ENCODE results near the gene PXMP2.
A peak's percentile ranks its signal among the peaks of the same experiment; 100 is the strongest.

Gene PXMP2

DNA sequence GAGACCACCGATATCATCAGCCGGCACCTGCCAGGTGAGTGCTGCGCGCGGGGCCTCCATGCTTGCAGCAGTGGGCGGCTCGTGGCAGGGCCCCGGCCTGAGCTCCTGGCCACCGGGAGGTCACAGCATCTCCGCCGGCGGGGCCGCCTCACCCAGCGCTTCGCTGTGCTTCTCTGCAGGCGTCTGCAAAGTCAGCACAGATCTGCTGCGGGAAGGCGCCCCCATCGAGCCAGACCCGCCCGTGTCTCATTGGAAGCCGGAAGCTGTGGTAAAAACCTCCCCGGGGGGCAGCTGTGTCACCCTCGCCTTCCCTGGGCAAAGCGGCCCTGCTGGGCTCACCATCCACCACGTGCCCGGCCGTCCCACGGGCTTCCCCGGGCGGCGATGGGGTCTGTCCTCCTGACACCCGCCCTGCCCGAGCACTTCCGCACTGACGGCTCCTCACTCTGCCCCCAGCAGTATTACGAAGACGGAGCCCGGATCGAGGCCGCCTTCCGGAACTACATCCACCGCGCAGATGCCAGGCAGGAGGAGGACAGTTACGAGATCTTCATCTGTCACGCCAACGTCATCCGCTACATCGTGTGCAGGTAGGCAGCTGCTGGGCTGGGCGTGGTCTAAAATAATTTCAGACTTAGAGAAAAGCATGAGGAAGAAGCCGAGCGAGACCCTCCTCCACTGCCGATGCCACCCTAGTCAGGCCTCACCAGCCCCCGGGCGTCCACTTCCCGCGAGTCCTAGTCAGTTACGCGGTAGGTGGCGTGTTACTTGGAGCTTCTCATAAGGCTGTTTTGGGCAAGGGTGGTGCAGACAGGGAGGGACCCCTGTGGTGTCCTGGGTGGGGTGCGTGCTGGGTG lies 30.4 kb downstream of the PXMP2 start:
- CTCF ChIA-PET, result no interaction called here
- H3K4me3 Mint-ChIP-seq, result no peak overlapping the region
- peaks cover 37% of the 10 kb centered on the region for H3K36me3 Mint-ChIP-seq
- no peaks in the 10 kb centered on the region for H3K27me3 Mint-ChIP-seq
- H3K27ac Mint-ChIP-seq, result peak overlapping the region; percentile 19
- DNase-seq, result no peak
- H3K4me1 Mint-ChIP-seq, result peaks cover 8% of the 10 kb centered on the region
- no peaks in the 10 kb centered on the region for H3K9me3 Mint-ChIP-seq

DNA sequence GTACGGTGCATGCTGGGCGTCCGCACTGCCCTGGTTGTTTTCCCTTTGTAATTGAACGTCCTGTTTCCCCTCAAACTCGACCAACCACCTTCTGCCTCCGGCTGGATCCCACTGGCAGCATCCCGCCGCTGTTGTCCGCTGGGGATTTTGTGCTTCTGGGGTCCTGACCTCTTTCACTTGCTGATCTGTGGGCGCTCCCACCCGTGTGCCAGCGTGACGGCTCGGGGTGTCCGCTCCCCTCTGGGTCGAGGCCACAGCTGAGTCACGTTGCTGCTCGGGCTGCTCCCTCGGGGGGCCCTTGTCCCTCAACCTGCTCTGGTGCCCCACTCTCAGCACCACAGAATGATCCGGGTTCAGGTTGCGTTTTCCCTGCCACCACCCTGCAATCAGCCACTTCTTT lies 31.3 kb downstream of the PXMP2 start:
- H3K9me3 Mint-ChIP-seq, result no peaks in the 10 kb centered on the region
- CTCF ChIA-PET, result no interaction called here
- no peaks in the 10 kb centered on the region for H3K4me1 Mint-ChIP-seq
- no peak overlapping the region for H3K27ac Mint-ChIP-seq
- H3K36me3 Mint-ChIP-seq, result peaks cover 39% of the 10 kb centered on the region
- H3K4me3 Mint-ChIP-seq, result no peak overlapping the region
- no peaks in the 10 kb centered on the region for H3K27me3 Mint-ChIP-seq
- no peak for DNase-seq

DNA sequence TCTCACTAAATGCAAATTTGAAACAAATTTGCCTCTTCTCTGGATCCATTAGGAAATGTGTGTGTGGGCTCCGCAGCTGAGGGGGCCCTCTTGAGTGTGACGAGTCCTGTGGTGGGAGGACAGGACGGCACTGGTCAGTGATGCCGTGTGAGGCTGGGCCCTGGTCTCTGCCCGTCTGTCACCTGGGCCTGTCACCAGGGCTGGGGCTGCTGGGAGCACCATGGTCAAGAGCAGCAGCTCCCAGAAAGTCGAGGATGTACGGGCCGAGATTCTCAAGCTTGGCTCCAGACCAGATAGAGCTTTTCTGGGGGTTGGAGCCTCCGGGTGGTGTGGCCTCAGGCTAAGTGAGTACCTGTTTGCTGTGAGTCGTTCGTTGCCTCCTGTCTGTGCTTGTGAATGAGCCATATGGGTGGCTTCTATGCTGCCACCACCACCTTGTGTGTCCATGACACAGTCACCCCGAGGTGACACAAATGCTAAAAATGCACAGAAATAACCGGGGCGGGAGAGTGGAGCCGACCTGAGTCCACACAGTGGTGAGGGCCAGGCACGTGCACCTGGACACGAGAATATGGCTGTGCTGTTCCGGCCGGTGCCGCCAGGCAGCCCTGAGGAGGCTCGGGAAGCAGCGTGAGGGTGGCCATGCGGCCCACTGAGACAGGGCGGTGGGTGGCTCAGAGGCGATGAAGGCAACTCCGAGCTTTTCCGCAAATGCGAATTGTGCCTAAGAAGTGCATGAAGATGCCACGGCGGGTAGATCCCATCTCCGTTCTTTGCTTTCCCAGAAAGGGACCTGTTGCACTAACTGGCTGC lies 32.0 kb downstream of the PXMP2 start:
- Mint-ChIP-seq H3K27me3 (no peaks in the 10 kb centered on the region), H3K36me3 (peaks cover 43% of the 10 kb centered on the region), H3K4me1 (no peaks in the 10 kb centered on the region), H3K27ac (no peak overlapping the region), H3K9me3 (no peaks in the 10 kb centered on the region), H3K4me3 (no peak overlapping the region)
- CTCF ChIA-PET, result no interaction called here
- no peak for DNase-seq

DNA sequence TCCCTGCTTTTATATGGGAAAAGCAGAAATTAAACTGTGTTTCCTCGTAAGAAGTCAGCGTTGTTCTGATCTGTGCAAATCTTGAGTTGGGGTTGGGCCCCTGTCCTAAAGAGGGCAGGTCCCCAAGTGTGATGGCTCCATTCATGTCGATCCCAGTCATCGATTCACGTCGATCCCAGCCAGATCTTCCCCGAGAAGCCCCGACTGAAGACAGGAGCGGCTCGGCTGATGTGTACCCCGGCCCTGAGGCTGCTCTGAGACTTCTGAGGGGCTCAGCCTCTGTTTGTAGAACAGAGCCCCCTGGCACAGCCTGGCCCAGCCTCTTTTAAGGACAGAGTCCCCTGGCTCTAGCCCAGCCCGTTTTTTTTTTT lies 32.6 kb downstream of the PXMP2 start:
- H3K27ac Mint-ChIP-seq, result no peak overlapping the region
- H3K9me3 Mint-ChIP-seq, result no peaks in the 10 kb centered on the region
- no peak overlapping the region for H3K4me3 Mint-ChIP-seq
- CTCF ChIA-PET, result no interaction called here
- H3K4me1 Mint-ChIP-seq, result no peaks in the 10 kb centered on the region
- H3K27me3 Mint-ChIP-seq, result no peaks in the 10 kb centered on the region
- no peak for DNase-seq
- peaks cover 40% of the 10 kb centered on the region for H3K36me3 Mint-ChIP-seq

DNA sequence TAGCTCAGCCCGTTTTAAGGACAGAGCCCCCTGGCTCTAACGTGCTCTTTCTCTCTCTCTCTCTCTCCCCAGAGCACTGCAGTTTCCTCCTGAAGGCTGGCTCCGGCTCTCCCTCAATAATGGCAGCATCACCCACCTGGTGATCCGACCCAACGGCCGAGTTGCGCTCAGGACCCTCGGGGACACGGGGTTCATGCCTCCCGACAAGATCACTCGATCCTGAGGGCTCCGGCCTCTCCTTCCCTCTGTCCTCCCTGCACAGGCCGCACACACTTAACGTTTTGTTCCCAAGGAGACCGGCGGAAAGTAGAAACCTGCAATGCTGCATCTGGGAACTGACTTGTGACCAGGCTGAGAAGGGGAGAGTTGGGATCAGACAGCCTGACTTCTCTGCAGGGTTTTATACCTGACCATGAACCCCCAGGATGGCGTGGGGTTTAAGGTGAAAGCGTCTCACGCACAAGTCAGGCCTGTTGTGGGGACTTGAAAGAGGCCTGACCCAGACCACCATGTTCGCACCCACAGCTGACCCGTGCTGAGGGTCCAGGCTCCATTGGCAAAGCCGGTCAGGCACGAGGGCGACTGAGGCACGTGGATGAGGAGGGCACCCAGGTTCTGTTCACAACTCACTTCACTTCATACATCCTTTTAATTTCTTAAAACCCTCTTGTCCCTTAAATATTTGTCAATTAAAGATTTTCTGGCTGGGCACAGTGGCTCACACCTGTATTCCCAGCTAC lies 33.4 kb downstream of the PXMP2 start:
- Mint-ChIP-seq H3K4me3 (no peak overlapping the region), H3K27ac (no peak overlapping the region), H3K36me3 (peaks cover 47% of the 10 kb centered on the region), H3K4me1 (no peaks in the 10 kb centered on the region), H3K9me3 (no peaks in the 10 kb centered on the region), H3K27me3 (no peaks in the 10 kb centered on the region)
- DNase-seq, result no peak
- CTCF ChIA-PET, result no interaction called here

DNA sequence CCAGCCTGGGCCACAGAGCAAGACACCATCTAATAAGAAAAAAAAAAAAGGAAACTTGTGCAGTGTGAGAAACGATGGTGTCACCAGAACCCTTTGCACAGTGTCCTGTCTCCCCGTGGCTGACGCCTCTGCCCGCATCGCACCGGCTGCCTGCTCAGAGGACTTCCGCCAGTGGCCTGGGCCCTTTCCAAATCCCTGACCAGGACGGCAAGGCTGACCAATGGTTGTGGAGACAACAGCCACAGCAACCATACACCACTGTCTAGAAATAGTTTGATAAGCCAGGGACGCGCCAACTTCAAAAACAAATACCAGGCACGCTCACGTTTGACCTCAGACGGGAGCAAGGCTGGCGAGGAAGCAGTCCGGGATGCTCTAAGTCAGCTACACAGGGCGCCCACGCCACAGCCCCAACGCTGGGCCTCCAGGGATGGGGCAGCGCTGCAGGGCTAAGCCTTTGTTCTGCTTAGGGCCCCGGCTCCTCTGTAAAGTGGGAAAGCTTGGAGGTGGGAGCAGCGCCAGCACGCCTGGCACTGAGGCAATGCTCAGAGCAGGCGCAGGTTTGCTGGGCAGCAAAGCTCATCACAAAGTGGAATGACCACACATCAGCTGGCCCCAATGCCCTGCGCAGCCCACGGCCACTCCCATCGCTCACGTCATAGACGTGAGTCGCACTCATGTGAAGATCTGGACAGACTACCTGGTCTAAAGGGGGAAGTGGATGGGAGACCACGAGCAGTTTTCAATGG lies 35.8 kb downstream of the PXMP2 start:
- no peak overlapping the region for H3K27ac Mint-ChIP-seq
- H3K36me3 Mint-ChIP-seq, result peaks cover 55% of the 10 kb centered on the region
- CTCF ChIA-PET, result no interaction called here
- no peaks in the 10 kb centered on the region for H3K4me1 Mint-ChIP-seq
- H3K9me3 Mint-ChIP-seq, result no peaks in the 10 kb centered on the region
- no peak for DNase-seq
- H3K4me3 Mint-ChIP-seq, result no peak overlapping the region
- no peaks in the 10 kb centered on the region for H3K27me3 Mint-ChIP-seq

DNA sequence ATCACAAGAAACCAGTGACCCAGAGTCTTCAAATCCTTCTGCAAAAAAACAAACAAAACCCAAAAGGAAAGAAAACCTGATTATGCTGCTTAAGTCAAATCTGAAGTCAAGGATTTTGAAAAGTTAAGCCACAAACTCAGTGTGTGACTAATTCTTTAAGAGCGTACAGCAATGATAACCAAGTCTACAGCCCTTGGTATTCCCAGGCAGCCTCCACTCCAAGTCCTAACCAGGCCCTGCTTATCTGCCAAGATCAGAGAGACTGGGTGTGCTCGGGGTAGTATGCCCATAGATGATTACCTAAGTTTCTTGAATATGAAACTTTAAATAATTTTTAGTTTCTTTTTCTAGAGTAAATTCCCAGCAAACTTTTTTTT lies 36.4 kb downstream of the PXMP2 start:
- H3K4me3 Mint-ChIP-seq, result no peak overlapping the region
- no peak for DNase-seq
- CTCF ChIA-PET, result no interaction called here
- no peaks in the 10 kb centered on the region for H3K4me1 Mint-ChIP-seq
- no peaks in the 10 kb centered on the region for H3K27me3 Mint-ChIP-seq
- H3K36me3 Mint-ChIP-seq, result peaks cover 59% of the 10 kb centered on the region
- no peak overlapping the region for H3K27ac Mint-ChIP-seq
- H3K9me3 Mint-ChIP-seq, result no peaks in the 10 kb centered on the region

DNA sequence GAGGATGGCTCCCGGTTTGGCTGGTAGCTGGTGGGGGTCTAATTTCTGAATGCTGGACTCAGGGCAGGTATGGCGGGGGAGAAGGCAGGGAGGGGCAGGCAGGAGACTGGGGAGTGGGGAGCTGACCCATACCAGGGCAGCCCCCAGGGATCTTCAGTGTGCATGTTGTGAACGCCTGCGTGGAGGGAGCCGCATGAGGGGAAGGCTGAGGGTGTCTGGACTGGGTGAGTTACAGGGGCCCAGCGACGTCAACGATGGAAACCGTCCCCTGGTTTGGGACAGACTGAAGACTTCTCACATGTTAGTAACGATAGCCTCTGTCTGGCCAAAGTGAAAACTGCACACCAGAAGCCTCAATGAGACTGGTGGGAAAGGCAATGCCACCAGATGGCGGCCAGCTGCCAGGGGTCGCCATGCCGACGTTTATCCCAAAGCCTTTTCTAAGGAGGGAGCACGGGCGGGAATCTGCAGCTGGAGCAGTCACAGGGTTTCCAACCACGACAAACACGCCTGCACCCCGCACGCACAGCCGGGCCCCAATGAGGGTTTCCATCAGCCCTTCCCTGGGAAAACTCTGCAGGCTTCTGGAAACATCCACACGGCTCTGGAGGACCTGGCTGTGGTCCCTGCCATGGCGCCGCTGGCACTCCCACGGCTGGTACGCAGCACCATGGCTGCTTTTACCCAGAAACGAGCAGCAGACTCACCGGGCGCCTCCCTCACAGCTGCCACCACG lies 37.3 kb downstream of the PXMP2 start:
- Mint-ChIP-seq H3K27ac (no peak overlapping the region), H3K9me3 (no peaks in the 10 kb centered on the region), H3K4me3 (no peak overlapping the region), H3K4me1 (no peaks in the 10 kb centered on the region), H3K36me3 (peaks cover 56% of the 10 kb centered on the region), H3K27me3 (no peaks in the 10 kb centered on the region)
- CTCF ChIA-PET, result no interaction called here
- DNase-seq, result no peak

DNA sequence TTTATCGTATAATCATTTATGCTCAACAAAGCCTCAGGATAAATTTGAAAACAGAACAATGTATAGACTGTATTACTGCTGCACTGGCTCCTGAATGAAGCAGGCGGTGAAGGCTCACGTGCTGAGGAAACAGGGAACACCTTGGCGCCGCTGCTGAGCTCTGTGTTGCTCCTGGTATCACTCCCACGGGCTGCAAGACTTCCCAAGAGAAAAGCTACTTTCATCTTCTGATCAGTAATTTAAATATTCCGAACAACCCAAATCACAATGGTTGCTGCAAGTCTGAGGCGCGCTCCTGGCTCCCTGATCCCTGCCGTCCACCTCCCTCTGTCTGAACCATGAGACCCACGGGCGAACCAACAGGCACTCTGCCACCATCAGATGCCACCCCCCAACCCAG lies 39.0 kb downstream of the PXMP2 start:
- Mint-ChIP-seq H3K9me3 (peaks cover 2% of the 10 kb centered on the region), H3K4me1 (no peaks in the 10 kb centered on the region), H3K27me3 (no peaks in the 10 kb centered on the region), H3K4me3 (no peak overlapping the region), H3K27ac (no peak overlapping the region), H3K36me3 (peaks cover 63% of the 10 kb centered on the region)
- DNase-seq, result no peak
- CTCF ChIA-PET, result no interaction called here

DNA sequence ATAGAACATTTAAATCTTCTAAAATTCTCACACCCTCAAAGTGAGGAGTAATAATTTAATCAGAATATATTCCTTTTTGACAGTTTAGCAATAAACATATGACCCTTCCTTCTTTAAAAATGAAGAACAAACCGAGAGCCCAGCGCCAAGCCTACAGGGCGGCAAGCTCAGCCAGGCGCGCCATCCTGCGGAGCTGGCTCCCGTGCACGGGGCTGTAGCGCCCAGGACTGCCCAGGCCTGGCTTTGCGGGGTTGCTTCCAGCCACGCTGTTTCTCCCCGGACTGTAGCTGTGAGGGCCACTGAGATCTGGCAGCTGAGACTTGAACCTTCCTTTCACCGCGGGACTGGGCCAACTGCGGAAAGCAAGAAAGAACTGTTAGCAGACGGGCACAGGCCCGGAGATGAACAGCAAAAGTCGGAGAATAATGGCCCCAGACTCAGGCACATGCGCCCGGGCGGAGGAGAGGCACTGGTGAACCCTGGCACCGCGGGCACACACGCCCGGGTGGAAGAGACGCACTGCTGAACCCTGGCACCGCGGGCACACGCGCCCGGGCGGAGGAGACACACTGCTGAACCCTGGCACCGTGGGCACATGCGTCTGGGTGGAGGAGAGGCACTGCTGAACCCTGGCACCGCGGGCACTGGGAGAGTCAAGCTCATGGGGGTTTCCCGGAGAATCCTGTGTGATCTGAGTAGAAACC lies 39.9 kb downstream of the PXMP2 start:
- Mint-ChIP-seq H3K27me3 (no peaks in the 10 kb centered on the region), H3K9me3 (peaks cover 2% of the 10 kb centered on the region), H3K4me3 (no peak overlapping the region), H3K4me1 (no peaks in the 10 kb centered on the region), H3K36me3 (peaks cover 65% of the 10 kb centered on the region), H3K27ac (peak overlapping the region; percentile 28)
- DNase-seq, result no peak
- CTCF ChIA-PET, result no interaction called here

DNA sequence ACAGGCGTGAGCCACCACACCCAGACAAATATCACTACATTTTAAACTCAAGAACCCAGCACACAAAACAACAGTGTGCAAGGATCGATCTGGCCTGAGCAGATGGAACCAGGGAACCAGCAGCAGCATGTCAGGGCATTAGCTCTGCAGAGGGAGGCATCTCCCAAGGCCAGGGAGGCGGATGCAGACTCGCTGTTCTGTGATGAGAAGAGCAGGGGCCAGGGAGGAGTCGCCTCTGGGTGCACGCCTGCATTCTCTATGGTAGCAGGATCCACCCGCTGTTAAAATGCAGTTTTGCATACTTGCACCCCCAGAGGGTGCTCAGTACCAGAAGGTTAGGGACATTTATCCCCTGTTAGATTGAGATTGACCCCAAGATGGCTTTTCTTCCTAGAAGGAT lies 41.1 kb downstream of the PXMP2 start:
- CTCF ChIA-PET, result no interaction called here
- Mint-ChIP-seq H3K27ac (peak overlapping the region; percentile 77), H3K9me3 (peaks cover 2% of the 10 kb centered on the region), H3K27me3 (no peaks in the 10 kb centered on the region), H3K36me3 (peaks cover 75% of the 10 kb centered on the region), H3K4me3 (no peak overlapping the region), H3K4me1 (no peaks in the 10 kb centered on the region)
- DNase-seq, result no peak

DNA sequence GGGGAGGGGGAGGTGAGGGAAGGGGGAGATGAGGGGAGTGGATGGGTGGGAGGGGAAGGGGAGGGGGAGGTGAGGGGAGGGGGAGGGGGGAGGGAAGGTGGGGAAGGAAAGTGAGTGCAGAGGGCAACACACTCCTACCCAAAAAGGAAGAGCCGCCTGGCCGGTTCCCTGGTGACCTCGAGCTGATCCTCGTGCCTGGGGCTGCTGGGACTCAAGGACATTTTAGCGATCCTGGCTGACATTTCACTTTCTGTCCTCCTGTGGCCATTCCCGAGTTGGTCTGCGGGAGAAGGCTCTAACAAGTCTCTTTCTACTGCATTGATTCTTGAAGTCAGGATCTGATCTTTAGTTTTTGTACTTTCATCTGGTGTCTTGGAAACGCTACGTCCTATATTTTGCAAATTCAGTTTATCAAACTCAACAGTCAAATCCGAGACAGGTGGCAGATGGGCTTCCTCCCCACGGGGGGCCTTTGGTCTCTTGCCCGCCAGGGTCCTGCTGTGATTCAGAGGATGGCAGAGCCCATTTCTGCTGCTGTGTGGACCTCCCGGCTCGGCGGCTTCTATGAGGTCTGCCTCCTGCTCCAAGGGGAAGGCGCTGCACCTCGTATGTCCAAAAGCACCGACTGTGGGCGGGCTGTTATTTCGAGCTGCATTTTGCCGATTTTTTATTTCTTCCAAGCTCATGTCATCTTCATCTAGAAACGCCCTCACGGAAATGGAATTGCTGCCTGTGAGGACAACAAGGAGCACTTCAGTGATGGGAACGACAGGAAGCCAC lies 42.3 kb downstream of the PXMP2 start:
- Mint-ChIP-seq H3K27ac (no peak overlapping the region), H3K4me1 (no peaks in the 10 kb centered on the region), H3K27me3 (no peaks in the 10 kb centered on the region), H3K36me3 (peaks cover 80% of the 10 kb centered on the region), H3K9me3 (peaks cover 2% of the 10 kb centered on the region), H3K4me3 (no peak overlapping the region)
- no peak for DNase-seq
- CTCF ChIA-PET, result interaction anchor here (1.0 kb wide), 1 partner anchor 12 kb away, joined by 3 read pairs; no protein-coding TSS in a partner anchor
